GM19324 (cell line): Measurements from ENCODE around the gene MRPS7.

Source experiments
- ATAC-seq: cut with Tn5 transposase; IDR thresholded peaks from one replicate; pipeline ENCODE4 v1.9.1; 2021; ENCODE audit warnings: mild to moderate bottlenecking, moderate library complexity; ENCODE audit not compliant: unreplicated experiment, low FRiP score

Gene MRPS7

GRCh38 chr17:75261336-75262111 is at the start of gene MRPS7, which contains the start of gene GGA3:
MRPS7 (plus strand) TSS chr17:75261879; CDS start chr17:75261901, 22 bp downstream.
GGA3 (minus strand) TSS chr17:75261606; CDS start chr17:75261587, 19 bp downstream.
- peak; percentile 87 for ATAC-seq

GRCh38 chr17:75218131-75218530 is 43.5 kb upstream of the MRPS7 start:
- ATAC-seq: no peak

GRCh38 chr17:75219815-75220214 is 41.9 kb upstream of the MRPS7 start:
- ATAC-seq: no peak

DNA sequence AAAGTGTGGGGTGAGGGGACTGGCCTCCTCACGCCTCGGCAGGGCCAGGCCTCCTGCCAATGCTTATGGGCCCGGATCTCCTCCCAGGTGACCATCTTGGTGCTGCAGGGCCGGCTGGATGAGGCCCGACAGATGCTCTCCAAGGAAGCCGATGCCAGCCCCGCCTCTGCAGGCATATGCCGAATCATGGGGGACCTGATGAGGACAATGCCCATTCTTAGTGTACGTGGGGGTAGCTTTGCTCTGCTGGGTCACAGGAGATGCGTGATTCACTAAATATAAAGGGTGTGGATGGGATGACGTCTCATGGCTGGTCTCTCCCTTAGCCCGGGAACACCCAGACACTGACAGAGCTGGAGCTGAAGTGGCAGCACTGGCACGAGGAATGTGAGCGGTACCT is 36.7 kb upstream of the MRPS7 start:
- no peak for ATAC-seq

DNA sequence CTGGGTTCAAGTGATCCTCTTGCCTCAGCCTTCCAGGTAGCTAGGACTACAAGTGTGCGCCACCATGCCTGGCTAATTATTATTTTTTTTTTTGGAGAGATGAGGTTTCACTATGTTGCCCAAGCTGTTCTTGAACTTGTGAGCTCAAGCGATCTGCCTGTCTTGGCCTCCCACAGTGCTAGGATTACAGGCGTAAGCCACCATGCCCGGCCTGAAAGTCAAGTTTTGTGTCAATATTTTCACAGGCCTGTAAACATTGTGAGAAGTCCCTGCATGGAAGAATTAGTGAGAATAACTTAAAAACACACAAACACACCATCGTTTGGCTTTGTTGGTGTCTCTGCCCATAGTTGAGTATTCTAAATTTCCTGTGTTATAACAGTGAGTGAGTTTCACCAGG is 34.0 kb upstream of the MRPS7 start:
- no peak for ATAC-seq

DNA sequence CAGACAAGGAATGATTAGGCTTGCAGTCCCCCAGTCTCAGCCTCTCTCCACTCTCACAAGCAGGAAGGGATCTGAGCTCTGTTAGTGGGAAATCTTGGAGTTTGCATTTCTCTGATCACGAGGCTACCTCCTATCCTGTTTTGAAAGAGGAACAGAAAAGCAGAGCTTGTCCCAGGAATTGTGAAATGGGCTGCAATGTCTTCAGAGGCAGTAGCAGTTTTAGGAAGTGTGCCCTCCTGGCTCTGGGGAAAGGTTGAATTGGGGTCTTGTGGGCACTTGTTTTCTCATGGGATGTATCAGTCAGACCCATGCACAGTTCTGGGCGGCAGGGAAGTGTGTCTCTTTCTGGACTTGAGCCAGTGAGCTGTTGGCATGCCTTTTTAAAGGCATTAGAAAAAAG is 33.4 kb upstream of the MRPS7 start:
- no peak for ATAC-seq

DNA sequence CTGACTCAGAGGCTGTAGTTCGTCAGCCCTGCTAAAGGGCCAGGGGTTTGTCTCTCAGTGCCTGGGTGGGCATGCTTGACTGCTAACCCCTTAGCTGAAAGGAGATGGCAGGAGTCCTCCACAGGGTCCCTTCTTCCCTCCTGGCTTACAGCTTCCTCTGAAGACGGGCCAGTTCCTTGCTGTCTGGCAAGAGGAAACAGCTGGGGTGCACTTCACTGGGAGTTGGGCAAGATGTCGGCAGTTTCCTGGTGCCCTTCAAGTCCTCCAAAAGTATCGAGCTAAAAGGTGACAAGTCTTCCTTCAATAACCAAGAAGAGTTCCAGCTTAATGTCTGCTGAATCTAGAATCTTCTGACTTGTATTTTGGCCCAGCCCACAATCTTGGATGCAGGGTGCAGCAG is 32.8 kb upstream of the MRPS7 start:
- no peak for ATAC-seq

- no peak for ATAC-seq
These were observed 30.6 kb upstream of the MRPS7 start for GRCh38 chr17:75231071-75231470.

DNA sequence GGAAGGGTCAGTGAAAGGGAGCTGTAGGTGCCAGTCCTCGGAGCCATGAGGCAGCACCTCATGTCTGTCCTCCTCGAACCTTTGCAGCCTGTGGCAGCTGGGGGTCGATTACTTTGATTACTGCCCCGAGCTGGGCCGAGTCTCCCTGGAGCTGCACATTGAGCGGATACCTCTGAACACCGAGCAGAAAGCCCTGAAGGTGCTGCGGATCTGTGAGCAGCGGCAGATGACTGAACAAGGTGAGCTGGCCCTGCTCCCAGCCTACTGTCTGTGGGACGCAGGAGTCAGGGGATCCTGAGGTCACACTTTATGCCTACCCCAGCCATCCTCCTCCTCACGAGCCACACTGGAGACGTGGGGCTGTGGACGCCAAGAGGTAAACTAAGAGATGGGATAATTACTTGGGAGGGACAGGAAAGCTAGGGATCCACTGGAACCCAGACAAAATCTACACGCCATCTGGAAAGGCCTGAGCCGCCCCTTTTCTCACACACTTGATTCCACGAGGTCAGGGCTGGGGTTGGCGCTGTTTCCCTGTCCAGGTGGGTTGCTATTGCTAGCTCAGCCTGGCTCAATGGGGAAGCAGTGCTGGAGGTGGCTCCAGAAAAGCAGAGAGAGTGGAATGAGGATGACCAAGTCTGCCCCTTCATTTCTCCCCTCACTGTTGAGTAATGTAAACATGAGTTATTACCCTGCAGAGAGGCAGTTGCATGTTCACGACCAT is 29.8 kb upstream of the MRPS7 start:
- no peak for ATAC-seq

GRCh38 chr17:75232786-75233185 is 28.9 kb upstream of the MRPS7 start:
- no peak for ATAC-seq

DNA sequence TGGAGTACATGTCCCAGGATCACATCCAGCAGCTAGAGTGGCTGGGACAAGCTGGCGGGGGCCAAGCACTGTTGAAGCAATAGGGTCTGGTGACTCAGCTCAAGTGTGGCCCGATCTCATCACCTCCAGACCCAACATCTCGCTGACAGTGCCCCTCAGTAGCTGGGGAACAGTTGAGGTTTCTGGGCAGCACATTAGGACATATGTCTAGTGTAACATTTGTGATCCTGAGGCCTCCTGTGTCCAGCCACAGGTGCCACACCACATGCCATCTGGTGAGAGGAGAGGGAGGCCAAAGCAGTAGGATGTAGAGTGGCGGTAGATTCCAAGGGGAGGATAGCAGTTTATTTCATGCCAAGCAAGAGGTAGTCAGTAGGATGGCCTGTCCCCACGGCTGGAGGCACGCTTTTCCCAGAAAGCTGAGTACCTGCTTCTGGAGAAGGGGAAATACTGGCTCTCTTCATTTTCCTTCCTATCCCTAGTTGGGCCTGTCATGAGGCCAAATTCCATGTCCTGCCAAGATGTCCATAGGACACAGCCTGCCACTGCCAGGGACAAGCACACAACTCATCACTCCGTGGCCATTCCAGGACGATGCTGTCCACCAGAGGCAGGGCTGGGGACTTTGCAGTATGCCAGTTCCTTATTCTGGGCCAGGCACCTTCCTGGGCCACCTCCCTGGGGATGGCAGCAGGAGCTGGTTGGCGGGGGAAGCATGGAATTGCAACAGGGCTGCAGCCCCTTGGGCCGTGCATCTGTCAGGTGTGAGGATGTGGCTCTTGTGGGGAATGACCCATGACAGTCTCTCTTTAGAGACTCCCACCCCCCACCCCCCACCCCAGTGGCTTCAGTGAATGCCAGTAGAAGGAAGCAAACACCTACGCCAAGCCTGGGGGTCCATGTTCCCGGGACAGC is 24.3 kb upstream of the MRPS7 start:
- ATAC-seq: no peak

- no peak for ATAC-seq
These were observed 23.6 kb upstream of the MRPS7 start for GRCh38 chr17:75238020-75238580.

DNA sequence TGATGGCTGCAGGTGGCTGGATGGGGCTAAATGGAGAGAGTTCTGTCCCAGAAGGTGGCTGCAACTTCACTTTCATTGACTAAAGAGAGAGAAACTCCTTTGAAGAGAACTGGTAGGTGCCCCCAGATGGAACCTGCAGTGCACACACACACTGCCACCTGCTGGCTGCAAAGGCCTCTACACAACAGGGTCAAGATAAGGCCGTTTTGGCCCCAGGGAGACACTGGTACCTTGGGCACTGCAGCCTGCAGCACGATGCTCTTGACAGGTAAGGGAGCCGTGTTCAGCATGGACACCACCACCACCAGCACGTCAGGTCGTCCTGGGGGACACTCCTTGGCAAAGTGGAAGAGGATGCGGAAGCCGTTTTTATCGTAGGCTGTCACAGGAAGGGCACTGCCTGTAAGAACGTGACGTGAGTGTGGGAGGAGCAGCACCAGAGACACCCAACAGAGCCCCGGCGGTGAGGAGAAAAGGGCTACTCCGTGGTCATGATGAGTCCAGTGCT is 22.9 kb upstream of the MRPS7 start:
- ATAC-seq: no peak

GRCh38 chr17:75239214-75239613 is 22.5 kb upstream of the MRPS7 start:
- no peak for ATAC-seq

DNA sequence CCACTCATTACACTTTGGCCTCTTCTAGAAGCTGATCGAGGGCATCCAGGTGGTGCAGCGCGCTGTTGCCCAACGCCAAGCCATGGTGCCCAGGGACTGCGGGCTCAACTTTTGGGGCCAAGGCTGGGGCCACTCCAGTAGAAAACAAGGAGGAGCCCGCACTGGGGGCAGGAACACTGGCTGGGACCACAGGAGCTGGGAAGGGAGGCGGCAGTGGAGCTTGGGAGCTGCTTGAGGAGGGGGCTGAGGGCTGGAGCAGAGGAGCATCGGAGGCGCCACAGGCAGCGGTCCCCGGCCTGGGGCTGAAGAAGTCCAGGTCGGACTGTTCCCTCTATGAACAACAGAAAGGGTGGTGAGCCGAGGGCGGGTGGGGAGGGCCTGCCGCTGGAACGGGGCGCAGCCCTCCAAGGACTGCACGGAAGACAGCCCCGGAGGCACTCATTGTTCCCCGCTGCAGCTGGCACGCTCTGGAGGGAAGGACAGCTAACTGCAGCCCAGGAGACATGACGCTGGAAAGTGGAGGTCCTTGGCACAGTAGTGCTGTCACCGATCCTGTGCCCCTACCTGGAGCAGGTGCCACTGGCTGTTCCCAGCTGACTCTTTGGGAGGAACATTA is 21.8 kb upstream of the MRPS7 start:
- no peak for ATAC-seq

DNA sequence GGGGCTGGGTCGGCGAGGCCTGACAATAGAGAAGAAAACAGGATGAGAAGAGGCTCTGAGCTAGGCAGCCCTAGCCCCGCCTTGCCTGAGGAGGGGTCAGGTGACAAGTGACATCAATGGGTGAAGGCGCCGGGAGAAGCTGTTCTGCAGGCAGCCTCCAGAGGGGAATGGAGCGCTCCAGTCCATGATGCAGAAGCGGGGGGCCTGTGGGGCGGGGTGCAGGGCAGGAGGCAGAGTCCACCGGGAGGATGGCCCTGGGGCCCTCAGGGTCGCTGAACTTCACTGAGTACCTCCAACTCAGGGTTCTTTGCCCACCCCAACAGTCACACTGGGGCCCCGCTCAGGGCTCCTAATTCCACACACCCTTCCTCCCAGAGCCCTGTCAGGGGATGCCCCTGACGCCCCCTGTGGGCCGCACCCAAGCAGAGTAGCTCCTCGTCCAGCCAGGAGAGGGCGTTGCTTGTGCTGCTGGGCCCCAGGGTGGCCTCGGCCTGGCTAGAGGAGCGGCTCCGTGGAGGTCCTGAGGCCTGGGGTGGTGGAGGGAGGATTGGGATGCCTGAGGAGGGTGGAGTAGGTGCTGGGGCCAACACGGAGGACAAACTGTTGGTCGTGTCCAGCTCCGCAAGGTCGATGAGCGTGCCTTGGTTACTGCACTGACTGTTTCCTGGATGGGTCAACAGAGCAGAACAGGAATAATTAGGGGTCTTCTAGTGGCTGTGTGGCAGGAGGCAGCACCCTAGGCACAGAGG is 21.1 kb upstream of the MRPS7 start:
- ATAC-seq: no peak

GRCh38 chr17:75241143-75241430 is 20.6 kb upstream of the MRPS7 start:
- ATAC-seq: no peak

DNA sequence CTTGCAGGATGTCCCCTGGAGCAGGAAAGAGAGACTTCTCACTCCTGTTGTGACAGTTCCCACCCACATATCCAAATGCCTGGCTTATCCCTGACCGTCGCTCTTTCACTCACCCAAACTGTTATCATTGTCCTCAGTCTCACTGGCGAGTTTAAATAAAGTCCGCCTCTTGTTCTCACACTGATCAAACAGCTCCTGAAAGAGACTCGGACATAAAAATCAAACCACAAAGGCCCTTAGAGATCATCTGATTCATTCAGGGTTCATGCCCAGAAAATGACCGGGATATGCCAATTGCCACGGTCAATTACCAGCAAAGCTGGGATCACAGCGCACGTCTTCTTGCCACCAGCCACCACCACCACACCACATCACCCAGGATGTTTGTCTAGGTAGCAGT is 20.2 kb upstream of the MRPS7 start:
- no peak for ATAC-seq

DNA sequence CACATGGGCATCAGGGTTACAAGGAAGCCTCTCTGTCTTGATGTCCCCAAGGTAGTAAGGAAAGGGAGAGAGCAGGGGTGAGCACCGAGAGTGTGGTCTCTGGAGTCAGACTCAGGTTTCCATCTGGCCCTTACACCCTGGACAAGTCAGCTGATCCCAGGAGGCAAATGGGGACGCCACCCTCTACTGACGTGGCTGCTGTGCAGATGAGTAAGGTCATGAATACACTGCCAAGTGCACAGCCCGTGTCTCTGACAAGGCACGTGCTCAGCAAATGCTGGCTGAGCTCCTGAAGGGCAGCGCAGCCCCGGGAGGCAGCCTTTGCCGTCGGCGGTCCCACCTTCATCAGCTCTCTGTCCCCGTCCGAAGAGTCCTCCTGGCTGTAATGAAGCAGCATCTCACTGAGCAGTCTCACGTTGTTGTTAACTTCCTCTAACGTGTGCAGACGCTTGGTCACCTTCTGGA is 19.7 kb upstream of the MRPS7 start:
- no peak for ATAC-seq
